GM12875 (cell line): ENCODE data around the gene UGT1A8.
"Not testable (repeated sequence)": the region's sequence is repeated elsewhere in the genome, so short reads cannot be mapped to it uniquely, and the experiment has no call there.

Experiments
- H3K4me3 ChIP-seq: one replicate; pipeline ENCODE4 v1.5.1; 2011; ENCODE audit warnings: low read depth, low read length, control low read depth
- TF ChIP-seq, protein P1 (sequence below): IDR thresholded peaks from 2 replicates; pipeline ENCODE4 v1.5.1; 2011; ENCODE audit warnings: low read depth, mild to moderate bottlenecking, control low read depth, inconsistent platforms, low read length, moderate library complexity, borderline replicate concordance; ENCODE audit not compliant: insufficient read depth

UGT1A8 gene

DNA sequence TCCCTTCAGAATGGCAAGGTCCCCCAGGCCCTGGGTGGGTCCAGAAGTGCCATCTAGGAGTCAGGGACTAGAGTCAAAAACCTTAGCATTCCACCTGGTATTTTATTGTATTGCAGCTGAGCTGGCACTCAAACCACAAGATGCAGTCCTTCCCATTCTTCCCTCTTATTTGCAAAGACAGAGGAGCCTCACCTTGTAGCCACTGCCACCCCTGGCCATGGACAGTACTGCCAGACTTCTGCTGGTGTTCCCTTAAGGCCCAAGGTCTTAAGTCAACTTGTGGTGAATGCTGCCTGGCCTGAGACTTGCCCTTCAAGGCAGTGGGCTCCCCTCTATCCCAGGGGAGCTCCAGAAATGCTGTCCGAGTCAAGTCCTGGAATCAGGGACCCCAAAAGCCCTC is 25.7 kb downstream of the UGT1A8 start:
- no peak overlapping the region for H3K4me3 ChIP-seq
- TF ChIP-seq, protein P1, sequence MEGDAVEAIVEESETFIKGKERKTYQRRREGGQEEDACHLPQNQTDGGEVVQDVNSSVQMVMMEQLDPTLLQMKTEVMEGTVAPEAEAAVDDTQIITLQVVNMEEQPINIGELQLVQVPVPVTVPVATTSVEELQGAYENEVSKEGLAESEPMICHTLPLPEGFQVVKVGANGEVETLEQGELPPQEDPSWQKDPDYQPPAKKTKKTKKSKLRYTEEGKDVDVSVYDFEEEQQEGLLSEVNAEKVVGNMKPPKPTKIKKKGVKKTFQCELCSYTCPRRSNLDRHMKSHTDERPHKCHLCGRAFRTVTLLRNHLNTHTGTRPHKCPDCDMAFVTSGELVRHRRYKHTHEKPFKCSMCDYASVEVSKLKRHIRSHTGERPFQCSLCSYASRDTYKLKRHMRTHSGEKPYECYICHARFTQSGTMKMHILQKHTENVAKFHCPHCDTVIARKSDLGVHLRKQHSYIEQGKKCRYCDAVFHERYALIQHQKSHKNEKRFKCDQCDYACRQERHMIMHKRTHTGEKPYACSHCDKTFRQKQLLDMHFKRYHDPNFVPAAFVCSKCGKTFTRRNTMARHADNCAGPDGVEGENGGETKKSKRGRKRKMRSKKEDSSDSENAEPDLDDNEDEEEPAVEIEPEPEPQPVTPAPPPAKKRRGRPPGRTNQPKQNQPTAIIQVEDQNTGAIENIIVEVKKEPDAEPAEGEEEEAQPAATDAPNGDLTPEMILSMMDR = peak; percentile 37; the same call in 1 of the 2 replicates

DNA sequence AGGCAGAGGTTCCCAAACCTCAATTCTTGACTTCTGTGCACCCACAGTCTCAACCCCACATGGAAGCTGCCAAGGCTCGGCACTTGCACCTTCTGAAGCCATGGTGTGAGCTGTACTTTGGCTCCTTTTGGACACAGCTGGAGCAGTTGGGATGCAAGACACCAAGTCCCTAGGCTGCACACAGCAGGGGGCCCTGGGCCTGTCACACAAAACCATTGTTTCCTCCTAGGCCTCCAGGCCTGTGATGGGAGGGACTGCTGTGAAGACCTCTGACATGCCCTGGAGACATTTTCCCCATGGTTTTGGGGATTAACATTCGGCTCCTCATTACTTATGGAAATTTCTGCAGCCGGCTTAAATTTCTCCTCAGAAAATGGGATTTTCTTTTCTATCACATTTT is 28.6 kb downstream of the UGT1A8 start:
- not testable (repeated sequence) for H3K4me3 ChIP-seq

DNA sequence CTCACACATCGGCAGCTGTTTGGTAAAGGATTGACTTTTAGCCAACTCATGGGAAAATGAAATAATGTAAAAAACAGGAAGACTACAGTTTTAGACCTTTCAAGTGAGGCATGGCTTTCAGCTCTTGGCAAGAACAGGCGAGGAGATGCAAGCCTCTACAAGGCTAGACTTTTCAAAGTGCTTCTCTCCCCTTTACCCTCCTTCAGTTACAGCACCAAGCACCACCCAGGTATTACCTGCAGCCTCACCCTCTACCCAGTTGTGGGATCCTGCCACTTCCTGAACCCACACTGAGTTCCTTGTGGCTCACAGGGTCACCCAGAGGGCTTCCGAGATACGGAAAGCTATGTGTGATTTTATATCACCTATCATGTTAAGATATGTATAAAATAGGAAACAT is 33.5 kb downstream of the UGT1A8 start:
- TF ChIP-seq, protein P1 = no peak
- H3K4me3 ChIP-seq = no peak overlapping the region

DNA sequence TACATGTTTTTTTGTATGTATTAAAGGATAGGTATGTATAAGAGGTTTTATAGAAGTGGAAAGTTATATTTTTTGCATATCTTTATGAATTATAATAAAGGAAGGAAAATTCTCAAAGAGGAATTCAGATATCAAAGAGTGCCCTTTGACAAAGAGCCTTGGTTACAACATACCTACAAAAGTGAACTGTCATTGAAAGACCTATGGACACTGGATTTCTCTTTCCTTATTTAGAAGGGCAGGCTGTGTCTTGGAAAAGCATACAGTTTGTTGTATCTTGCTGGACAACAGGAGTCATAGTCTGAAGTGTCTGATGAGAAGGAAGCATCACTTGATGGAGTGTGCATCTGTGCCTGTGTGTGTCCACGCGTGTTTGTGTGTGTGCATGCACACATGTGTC is 34.0 kb downstream of the UGT1A8 start:
- H3K4me3 ChIP-seq = no peak overlapping the region
- TF ChIP-seq, protein P1 = no peak

DNA sequence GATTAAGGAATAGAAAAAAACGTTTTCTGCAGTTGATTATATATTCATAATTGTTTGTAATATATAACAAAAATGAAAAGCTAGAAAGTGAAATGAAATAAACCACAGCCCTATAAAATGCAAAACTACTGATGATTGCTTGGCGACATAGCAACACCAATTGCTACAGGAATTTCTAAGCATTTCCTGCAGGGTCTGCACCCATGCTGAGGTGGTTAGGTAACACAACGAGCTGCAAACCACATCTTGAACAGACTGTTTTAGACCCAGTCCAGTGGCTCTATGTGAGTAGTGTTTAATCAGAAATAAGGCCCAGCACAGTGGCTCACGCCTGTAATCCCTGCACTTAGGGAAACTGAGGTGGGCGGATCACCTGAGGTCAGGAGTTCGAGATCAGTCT is 37.1 kb downstream of the UGT1A8 start:
- TF ChIP-seq, protein P1 = no peak
- H3K4me3 ChIP-seq = no peak overlapping the region

DNA sequence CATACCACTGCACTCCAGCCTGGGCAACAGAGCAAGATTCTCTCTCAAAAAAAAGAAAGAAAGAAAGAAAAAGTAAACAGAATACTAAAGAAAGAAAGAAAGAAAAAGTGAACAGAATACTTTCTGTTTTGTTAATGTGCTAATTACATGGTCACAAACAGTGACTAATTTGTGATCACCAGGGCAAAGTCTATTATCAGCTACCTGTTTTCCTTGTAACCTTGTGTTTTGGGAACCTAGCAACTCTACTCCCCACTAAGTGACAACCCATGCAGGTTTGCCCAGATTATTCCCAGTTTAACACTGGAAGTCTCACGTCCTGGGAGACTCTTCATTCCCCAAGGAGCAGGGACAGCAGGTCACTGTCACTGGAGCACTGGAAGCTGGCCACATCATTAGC is 37.6 kb downstream of the UGT1A8 start:
- H3K4me3 ChIP-seq = no peak overlapping the region
- TF ChIP-seq, protein P1 = no peak

DNA sequence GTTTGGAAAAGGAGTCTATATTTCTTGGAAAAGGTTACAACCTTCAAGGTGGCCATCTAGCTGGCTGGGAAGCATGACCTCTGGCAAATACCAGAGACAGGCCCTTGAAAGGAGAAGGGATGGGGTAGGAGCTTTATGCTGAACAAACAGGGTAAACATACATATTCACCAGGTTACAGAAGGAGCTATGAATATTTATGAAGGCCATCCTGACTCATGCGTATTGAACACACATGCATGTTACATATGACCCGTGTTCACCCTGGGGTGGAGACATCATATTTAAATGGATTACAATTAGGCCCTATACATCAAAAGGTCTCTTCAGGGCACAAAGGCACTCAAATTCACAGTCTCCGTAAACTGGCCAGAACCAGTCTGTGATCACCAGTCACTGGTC is 38.5 kb downstream of the UGT1A8 start:
- not testable (repeated sequence) for H3K4me3 ChIP-seq

DNA sequence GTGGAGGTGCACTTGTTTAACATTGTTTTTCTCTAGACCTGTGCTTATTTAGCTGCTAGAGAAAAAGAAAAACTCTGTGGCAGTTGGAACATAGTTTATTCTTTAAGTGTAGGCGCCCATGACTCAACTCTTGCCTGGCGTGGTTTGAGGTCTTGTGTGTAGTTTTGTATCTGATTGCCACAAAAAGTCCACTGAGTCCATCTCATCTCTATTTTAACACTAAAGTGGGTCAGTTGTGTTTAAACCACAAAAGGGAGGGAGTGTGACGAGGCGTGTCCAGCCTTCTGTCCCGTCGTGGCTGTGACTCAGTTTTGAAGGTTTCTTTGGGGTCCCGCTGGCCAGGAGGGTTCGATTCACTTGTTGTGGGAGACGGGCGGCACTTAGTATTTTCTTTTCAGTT is 39.0 kb downstream of the UGT1A8 start:
- no peak overlapping the region for H3K4me3 ChIP-seq
- TF ChIP-seq, protein P1 = no peak
